Activated CD8-positive, alpha-beta memory T cell treated with anti-CD3 and anti-CD28 coated beads, Interleukin-2, amount 50 U/mL, for 1 hour (primary cell): ENCODE data around the gene CPN1.
"Not testable (repeated sequence)": the region's sequence is repeated elsewhere in the genome, so short reads cannot be mapped to it uniquely, and the experiment has no call there.

Experiments used
- DNase-seq: peaks from one replicate; pipeline ENCODE4 v3.0.0-alpha.2; 2020; ENCODE audit errors: extremely low read depth

CPN1 gene

DNA sequence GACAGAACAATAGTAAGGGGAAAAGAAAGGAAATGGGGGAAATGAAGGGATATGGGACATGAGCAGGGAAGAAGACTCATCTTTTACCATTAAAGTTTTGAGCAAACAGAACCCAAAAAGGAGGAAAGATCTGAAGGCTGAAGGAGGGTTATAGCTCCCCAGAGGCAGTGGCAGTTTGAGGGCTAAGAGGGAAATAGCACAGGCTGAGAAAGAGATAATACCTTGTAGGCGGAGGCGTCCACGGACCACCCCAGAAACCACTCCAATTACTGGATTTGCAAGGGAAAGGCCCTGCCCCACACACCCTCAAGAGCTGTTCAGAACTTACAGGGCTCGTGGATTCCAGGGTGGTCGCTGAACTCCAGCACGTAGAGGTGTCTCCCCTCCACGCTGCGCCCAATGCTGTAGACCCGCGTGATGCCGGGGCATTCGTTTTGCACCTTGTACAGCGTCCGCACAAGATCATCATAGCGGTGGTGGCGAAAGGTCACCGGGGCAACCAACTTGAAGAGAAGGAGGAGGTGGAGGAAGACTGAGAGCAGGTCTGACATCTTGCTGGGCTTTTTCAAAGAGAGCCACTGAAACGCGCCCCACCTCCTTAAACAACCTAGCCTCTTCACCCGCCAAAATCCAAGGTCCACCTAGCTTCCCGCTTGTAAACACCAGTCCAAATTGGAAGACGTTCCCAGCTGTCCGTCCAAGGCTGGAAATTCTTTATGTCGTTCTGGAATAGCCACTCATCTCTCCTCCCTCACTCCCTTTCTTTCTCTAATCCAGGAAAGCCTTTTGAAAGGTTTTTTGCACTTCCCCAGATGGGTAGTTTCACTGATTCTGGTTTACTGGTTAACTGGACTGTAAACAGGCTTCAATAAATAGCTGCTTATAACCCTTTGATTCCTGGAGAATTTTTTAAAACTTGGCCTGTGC, at the start of gene CPN1:
TSS of gene CPN1 (minus strand) at position 795 of the 927 bp plus-strand sequence. CDS start at position 551, 244 bp downstream.
- no peak for DNase-seq

DNA sequence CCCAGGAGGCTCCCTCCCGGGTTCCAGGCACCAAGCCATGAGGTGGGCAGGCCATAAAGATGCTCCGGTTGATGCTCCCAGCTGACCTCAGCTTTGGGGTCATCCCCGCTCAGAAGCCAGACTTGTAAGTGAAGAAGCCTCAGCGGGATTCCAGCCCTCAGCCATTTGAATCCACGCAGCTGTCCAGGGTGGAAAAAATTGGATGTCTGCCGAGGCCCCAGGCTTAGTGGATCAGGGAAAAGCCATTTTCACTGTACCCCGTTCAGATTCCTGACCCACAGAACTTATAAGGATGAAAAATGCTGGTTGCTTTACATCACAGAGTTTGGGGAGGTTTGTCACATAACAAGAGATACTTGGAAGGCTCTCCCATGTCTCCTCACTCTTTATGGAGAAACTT, 49.2 kb upstream of the CPN1 start:
- DNase-seq = no peak

DNA sequence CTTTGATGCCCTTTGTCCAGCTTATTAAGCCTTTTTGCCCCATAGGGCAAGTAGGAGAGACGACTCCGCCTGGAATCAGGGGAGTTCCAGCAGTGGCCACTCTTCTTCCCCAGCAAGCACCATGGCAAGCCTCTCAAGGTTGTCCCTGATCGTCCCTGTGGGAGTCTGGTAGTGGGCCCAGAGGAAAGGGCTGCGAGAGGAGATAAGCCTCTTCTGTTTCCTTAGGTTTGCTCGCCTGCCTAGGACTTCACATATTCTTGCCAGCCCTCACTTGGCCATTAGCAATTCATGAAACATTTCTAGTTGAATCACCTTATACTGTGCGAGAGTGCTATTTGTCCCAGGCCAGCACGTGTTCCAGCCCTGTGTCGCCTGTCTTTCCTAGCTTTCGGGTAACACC, 47.8 kb upstream of the CPN1 start:
- no peak for DNase-seq

DNA sequence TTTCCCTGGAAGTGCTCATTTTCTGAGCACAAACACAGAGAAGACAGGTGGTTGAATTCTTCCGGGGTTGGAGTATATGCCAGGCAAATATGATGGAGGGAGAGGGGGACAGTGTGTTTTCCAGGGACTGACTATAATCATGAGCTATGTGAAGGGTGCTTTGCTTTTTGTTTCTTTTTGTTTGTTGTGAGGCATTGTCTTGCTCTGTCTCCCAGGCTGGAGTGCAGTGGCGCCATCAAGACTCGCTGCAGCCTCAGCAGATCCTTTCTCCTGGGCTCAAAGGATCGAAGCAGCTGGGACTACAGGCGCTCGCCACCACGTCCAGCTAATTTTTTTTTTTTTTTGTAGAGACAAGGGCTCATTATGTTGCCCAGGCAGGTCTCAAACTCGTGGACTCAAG, 47.3 kb upstream of the CPN1 start:
- no peak for DNase-seq

DNA sequence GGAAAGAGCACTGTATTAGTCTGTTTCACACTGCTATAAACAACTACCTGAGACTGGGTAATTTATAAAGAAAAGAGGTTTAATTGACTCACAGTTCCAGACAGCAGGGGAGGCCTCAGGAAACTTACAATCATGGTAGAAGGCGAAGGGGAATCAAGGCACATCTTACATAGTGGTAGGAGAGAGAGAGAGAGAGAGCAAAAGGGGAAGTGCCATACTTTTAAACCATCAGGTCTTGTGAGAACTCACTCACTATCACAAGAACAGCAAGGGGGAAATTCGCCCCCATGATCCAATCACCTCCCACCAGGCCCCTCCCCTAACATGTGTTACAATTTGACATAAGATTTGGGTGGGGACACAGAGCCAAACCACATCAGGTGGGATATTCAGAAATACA, 43.7 kb upstream of the CPN1 start:
- DNase-seq = not testable (repeated sequence)

DNA sequence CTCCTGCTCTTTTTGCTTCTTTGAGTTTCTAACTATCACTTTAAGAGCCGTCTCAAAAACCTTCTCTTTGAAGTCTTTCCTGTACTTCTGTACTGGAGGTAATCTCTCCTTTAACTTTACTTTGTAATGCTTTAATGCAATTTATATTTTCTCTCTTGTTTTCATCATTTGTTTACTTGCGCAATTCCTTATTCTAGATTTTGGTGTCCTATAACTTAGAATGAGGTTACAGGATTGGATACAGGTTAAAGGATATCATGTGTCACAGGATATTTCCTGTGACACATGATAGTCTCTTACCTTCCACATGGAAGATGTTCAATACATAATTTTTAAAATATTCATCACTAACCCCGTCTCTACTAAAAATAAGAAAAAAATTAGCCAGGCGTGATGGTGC, 42.4 kb upstream of the CPN1 start:
- DNase-seq = no peak

DNA sequence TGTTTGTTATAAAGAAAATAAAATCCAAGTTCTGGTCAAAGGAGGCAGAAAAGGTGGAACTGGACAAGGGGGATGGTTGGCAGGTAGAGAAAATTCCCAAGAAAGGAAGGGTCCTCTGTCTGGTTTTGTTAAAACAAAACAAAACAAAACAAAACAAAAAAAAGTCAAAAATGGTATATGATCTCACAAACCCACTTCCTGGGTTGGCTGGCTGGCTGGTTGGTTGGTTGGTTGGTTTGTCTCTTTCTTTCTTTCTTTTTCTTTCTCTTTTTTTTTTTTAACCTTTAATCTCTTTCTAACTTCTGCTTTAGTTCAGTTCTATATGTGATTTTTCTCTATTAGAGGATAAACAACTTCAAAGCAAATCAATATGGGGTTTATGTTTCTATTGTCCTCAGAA, 41.1 kb upstream of the CPN1 start:
- no peak for DNase-seq

DNA sequence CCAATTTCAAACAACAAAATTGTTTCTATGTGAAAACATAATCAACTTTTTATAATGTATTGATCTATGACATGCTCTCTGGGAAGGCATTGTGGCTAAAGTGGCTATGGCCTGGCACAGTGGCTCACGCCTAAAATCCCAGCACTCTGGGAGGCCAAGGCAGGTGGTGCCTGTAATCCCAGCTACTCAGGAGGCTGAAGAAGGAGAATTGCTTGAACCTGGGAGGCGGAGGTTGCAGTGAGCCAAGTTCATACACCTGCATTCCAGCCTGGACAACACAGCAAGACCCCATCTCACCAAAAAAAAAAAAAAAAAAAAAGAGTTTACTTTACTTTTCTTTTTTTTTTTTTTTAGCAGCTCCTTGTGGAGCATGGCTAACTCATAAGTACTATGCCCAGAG, 38.9 kb upstream of the CPN1 start:
- no peak for DNase-seq

DNA sequence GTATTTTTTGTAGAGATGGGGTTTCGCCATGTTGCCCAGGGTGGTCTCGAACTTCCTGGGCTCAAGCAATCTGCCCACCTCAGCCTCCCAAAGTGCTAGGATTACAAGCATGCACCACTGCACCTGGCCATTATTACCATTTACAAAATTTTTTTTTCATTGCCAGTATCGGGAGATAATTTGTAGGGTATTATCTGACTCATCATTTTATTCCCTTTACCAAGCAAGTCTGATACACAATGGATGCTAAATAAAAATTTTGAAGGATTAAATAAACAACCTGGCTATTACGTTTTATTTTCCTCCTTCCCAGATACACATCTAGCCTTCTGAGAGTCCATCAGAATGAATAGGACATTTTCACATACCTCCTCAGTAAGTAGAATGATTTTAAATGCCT, 38.1 kb upstream of the CPN1 start:
- DNase-seq = no peak

DNA sequence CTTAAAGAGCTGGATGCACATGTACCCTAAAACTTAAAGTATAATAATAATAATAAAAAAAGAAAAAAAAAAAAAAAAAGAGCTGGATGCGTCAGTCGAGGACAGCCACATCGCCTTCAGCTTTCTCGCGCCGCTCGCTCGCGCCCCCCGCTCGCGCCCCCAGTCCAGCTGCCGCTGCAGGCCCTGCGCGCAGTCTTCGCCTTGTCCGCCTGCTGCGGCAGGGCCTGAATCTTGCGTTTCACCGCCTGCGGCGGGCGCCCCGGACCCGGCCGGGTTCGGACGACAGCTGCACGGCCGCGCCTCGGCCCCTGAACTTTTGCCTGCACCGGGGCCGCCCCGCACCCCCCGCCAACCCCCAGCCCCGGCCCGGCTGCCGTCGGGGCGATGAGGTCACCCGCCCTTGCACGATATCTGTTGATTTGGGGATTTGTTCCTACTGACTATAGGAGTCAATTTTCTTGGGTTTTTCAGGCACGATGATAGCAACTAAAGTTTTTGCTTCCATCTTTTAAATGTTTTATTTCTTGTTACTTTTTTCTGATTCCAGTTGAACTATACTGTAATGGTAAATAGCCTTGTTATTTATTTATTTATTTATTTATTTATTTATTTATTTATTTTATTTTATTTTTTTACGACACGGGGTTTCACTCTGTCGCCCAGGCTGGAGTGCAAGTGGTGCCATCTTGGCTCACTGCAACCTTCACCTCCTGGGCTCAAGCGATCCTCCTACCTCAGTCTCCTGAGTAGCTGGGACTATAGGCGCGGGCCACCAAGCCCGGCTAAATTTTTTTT, 33.5 kb upstream of the CPN1 start:
- DNase-seq = no peak

DNA sequence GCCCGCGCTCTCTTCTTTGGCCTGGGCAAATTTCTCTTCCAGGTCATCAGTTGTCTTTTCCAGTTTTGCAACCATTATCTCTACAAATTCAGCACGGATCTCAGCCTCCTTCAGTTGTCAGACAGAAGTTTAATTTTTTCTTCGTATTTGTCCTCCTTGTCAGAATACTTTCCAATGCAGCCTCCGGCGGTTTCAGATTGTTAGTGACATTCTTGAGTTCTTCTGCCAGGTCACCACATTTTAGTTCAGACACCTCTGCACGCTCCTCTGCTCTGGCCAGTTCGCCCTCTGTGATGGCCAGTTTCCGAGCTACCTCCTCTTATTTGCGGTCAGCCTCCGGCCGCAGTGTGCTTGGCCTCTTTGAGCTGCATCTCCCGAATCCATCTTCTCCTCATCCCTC, 32.8 kb upstream of the CPN1 start:
- no peak for DNase-seq

DNA sequence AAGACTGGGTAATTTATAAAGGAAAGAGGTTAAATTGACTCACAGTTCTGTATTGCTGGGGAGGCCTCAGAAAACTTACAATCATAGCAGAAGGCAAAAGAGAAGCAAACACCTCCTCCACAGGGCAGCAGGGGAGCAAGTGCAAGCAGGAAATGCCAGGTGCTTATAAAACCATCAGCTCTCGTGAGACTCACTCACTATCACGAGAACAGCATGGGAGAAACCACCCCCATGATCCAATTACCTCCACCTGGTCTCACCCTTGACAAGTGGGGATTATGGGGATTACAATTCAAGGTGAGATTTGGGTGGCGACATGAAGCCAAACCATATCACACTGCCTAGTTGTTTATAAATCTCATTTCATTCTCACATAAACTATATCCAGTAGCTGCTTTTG, 28.0 kb upstream of the CPN1 start:
- no peak for DNase-seq

DNA sequence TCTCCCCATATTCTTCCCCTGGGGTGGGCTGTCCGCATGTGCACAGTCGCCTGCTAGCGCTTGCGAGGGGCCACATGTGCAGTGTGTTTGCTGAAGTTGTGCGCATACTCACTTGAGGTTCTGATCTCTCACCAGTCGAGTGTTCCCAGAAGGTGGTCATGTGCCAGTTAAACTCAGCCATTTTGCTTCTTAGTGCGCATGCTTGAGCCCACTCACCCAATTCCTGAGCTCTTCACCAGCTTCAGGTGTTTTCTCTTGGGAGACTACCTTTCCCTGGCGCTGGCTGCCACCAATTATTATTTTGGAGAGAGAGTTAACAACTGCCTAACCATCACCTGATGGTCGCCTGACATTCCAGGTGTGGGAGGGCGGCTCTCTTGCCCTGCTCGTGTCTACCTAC, 25.2 kb upstream of the CPN1 start:
- DNase-seq = no peak

DNA sequence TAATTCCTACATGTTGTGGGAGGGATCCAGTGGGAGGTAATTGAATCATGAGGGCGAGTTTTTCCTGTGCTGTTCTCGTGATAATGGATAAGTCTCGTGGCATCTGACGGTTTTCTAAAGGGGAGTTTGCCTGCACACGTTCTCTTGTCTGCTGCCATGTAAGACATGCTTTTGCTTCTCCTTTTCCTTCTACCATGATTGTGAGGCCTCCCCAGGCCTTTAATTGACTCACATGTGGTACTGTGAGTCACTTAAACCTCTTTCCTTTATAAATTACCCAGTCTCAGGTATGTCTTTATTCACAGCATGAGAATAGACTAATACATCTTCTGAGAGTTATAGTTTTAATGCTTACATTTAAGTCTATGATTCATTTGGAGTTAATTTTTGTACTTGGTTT, 22.6 kb upstream of the CPN1 start:
- DNase-seq = no peak

DNA sequence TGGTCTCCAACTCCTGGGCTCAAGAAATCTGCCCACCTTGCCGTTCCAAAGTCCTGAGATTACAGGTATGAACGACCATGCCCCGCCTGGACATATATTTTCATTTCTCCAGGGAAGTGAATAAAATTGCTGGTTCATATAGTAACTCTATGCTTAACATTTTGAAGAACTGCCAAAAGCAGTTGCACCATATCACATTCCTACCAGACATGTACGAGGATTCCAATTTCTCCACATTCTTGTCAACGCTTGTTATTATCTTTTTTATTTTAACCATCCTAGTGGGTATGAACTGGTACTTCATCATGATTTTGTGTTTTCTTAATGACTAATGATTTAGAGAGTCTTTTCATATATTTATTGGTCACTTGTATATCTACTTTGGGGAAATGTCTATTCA, 21.9 kb upstream of the CPN1 start:
- DNase-seq = no peak

DNA sequence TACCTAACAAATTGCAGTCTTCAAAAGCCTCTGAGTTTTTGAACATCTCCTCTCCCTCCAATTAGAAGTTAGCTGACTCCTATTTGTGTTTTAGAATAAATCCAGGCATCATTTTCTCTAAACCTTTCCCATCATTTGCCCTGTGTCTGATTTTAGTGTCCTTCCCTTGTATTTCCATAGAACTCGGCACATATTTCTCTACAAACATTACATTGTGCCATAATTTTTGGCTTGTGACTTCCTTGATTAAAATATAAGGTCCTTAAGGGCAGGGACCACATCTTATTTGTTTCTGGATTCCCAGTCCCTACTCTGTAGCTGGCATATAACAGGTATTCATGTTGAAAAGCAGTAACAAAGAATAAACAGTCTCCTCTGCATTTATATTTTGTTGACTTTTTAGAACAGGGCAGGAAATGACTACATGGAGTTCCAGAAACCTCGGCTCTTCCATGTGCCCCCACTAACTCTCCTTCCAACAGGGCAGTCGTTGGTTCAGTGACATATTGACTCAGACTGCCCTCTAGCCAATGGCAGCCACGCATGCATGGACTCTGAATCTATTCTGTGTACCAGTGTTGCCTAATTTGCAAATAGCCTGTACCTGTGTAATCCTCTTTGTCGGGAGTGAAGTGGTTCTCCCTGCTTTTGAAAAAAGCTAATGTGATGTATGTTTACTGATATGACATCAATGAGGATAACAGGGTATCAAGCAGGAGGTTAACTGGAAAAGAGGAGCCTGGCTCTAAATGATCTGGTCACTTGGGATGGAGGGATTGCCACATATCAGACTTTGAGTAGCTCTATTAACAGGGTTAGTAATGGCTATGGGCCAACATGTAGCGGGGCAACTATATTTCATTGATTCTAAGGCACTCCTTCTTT, 19.8 kb upstream of the CPN1 start:
- no peak for DNase-seq

DNA sequence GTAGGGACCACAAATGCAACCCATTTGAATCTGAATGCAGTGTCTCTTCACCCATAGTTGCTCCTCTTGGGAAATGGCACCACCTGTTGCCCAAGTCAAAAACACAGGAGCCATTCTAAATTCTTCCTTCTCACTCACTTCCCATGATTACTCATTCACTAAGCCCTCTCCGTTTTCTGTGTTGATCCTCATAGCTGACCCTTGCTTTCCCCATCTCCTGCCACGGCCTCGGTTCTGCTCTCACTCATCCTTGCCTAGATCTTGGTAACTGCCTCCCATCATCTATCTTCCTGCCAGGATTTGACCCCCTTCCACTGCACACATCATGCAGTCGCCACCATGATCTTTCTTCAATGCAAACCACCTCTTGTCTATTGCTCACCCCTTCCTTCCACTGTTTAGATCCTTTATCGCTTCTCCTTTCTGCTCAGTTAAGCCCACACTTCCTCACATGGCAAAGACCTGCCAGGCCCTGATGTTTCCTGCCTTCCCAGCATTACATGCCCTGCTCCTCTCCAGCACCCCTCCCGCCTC, 19.0 kb upstream of the CPN1 start:
- DNase-seq = no peak

DNA sequence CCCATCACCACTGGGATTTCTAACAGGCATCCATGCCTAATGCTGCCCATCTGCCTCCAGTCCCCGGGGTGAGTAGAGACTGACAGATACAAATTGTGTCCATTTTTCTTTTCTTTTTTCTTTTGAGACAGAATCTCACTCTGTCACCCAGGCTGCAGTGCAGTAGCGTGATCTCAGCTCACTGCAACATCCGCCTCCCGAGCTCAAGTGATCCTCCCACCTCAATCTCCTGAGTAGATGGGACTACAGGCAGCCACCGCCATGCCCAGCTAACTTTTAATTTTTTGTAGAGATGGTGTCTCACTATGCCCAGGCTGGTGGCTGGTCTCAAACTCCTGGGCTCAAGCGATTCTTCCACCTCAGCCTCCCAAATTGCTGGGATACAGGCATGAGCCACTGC, 7.6 kb upstream of the CPN1 start:
- DNase-seq = no peak

DNA sequence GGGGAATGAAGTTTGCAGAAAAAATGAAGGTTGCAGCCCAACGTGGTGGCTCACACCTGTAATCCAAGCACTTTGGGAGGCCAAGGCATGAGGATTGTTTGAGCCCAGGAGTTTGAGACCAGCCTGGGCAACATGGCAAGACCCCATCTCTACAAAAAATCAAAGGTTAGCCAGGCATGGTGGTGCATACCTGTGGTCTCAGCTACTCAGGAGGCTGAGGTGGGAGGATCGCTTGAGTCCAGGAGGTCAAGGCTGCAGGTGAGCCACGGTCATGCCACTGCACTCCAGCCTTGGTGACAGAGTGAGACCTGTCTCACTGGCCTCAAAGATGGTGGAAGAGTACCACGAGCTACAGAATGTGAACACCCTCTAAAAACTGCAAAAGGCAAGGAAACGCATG, 5.0 kb upstream of the CPN1 start:
- not testable (repeated sequence) for DNase-seq

DNA sequence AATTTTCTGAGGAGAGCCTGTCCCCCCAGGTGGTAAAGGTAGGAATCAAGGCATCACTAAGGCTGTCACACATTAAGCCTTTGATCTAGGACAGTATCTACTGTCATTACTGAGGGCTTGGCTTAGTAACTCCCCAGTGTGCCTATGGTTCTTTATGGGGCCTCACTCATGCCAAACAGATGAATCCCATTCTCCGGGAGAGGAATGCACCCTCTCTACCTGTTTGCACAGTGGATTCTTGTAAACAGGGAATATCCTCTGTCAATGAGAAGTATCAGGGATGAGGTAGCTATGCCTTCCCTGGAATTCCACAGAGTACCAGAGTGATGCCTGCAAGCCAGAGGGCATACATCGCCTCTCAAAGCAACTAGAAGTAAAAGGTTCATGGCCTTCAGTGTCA, 3.9 kb upstream of the CPN1 start:
- DNase-seq = no peak

DNA sequence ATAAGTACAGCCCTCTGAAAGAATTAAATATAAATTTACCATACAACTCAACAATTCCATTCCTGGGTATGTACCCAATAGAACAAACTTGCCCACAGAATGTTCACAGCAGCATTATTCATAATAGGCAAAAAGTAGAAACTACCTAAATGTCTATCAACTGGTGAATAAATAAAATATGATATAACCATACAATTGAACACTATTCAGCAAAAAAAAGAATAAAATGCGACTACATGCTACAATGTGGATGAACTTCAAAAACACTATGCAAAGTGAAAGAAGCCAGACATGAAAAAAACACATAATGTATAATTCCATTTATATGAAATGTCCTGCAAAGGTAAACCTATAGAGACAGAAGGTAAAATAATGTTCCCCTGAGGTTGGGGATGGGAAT, 2.0 kb upstream of the CPN1 start:
- no peak for DNase-seq

DNA sequence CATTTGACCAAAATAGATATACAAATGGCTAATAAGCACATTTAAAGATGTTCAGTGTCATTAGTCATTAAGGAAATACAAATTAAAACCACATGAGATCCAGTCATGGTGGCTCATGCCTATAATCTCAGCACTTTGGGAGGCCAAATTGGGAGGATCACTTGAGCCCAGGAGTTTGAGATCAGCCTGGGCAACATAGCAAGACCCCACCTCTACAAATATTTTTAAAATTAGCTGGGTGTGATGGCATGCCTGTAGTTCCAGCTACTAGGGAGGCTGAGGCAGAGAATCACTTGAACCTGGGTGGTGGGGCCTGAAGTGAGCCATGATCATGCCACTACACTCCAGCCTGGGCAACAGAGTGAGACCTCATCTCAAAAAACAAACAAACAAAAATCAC, 607 bp upstream of the CPN1 start:
- DNase-seq = not testable (repeated sequence)
